NT2/D1 (cell line): ENCODE data around the gene RNFT2.

ENCODE experiments used
- SUZ12 ChIP-seq: IDR thresholded peaks from 2 replicates; pipeline ENCODE4 v1.6.1; 2011; ENCODE audit not compliant: insufficient read length, insufficient read depth; ENCODE audit errors: extremely low read depth
- YY1 ChIP-seq: IDR thresholded peaks from 2 replicates; pipeline ENCODE4 v1.6.1; 2011; ENCODE audit not compliant: insufficient read length, insufficient read depth
- ZNF274 ChIP-seq: IDR thresholded peaks from 2 replicates; pipeline ENCODE4 v1.6.1; 2011; ENCODE audit warnings: mild to moderate bottlenecking, low read depth, low read length

DNA sequence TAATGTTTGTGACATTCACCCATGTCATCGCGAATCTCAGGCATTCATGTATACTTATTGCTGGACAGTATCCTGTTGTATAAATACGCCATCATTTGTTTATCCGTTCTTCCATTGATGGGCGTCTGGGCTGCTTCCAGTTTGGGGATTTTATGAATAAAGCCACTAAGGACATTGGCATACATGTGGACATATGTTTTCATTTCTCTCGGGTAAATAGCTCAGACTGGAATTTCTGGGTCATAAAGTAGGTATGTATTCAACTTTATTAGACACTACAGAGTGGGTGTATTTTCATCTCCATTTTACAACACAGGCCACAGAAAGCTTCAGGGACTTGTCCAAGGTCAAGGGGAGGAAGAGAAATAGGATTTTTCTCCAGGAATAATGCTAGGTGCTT lies 94.2 kb downstream of the RNFT2 start:
- TF ChIP-seq YY1 (no peak), ZNF274 (no peak), SUZ12 (no peak)
